Measurements from ENCODE around the gene RSPH3.
"Not testable (repeated sequence)": the region's sequence is repeated elsewhere in the genome, so short reads cannot be mapped to it uniquely, and the experiment has no call there.

Gene RSPH3

GRCh38 chr6:159033160-159034049, 33.4 kb upstream of the RSPH3 start:
- Histone ChIP-seq H3F3A (ENCODE audit: insufficient read depth, low read length) (peaks cover 14% of the 10 kb centered on the region), H3K27ac (ENCODE audit: low read depth, low read length, poor library complexity, severe bottlenecking) (peak overlapping the region; percentile 43), H3K27me3 (ENCODE audit: insufficient read depth, low read length) (no peaks in the 10 kb centered on the region), H3K9me3 (ENCODE audit: low read length) (no peaks in the 10 kb centered on the region), H3K79me2 (ENCODE audit: insufficient read depth, low read length) (no peaks in the 10 kb centered on the region), H3K4me2 (ENCODE audit: low read length) (no peak overlapping the region), H3K9me2 (ENCODE audit: low read depth, low read length) (no peaks in the 10 kb centered on the region), H3K36me3 (ENCODE audit: insufficient read depth, low read length) (peaks cover 39% of the 10 kb centered on the region), H3K9ac (ENCODE audit: low read length) (no peak overlapping the region), H4K20me1 (ENCODE audit: insufficient read depth, low read length) (no peaks in the 10 kb centered on the region), H3K4me3 (ENCODE audit: low read depth, low read length, poor library complexity, severe bottlenecking) (no peak overlapping the region), H3K4me1 (ENCODE audit: insufficient read depth, low read length, severe bottlenecking) (peaks cover 9% of the 10 kb centered on the region), H2AFZ (ENCODE audit: low read length) (no peak overlapping the region)
- TF ChIP-seq, protein P1, sequence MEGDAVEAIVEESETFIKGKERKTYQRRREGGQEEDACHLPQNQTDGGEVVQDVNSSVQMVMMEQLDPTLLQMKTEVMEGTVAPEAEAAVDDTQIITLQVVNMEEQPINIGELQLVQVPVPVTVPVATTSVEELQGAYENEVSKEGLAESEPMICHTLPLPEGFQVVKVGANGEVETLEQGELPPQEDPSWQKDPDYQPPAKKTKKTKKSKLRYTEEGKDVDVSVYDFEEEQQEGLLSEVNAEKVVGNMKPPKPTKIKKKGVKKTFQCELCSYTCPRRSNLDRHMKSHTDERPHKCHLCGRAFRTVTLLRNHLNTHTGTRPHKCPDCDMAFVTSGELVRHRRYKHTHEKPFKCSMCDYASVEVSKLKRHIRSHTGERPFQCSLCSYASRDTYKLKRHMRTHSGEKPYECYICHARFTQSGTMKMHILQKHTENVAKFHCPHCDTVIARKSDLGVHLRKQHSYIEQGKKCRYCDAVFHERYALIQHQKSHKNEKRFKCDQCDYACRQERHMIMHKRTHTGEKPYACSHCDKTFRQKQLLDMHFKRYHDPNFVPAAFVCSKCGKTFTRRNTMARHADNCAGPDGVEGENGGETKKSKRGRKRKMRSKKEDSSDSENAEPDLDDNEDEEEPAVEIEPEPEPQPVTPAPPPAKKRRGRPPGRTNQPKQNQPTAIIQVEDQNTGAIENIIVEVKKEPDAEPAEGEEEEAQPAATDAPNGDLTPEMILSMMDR (IDR thresholded peaks at IDR 0.05; ENCODE audit: low read length): no peak
- TF ChIP-seq EZH2 (IDR thresholded peaks at IDR 0.05; ENCODE audit: borderline replicate concordance, low read length): no peak

GRCh38 chr6:159031846-159032245, 31.8 kb upstream of the RSPH3 start:
- Histone ChIP-seq H3K79me2 (ENCODE audit: insufficient read depth, low read length) (no peaks in the 10 kb centered on the region), H4K20me1 (ENCODE audit: insufficient read depth, low read length) (no peaks in the 10 kb centered on the region), H3K9ac (ENCODE audit: low read length) (no peak overlapping the region), H3K4me2 (ENCODE audit: low read length) (no peak overlapping the region), H2AFZ (ENCODE audit: low read length) (no peak overlapping the region), H3K4me1 (ENCODE audit: insufficient read depth, low read length, severe bottlenecking) (no peaks in the 10 kb centered on the region), H3K9me3 (ENCODE audit: low read length) (no peaks in the 10 kb centered on the region), H3K36me3 (ENCODE audit: insufficient read depth, low read length) (peaks cover 25% of the 10 kb centered on the region), H3K27me3 (ENCODE audit: insufficient read depth, low read length) (no peaks in the 10 kb centered on the region), H3K27ac (ENCODE audit: low read depth, low read length, poor library complexity, severe bottlenecking) (no peak overlapping the region), H3F3A (ENCODE audit: insufficient read depth, low read length) (peaks cover 14% of the 10 kb centered on the region), H3K4me3 (ENCODE audit: low read depth, low read length, poor library complexity, severe bottlenecking) (no peak overlapping the region), H3K9me2 (ENCODE audit: low read depth, low read length) (no peaks in the 10 kb centered on the region)
- TF ChIP-seq, protein P1 (IDR thresholded peaks at IDR 0.05; ENCODE audit: low read length): no peak
- no peak for TF ChIP-seq EZH2 (IDR thresholded peaks at IDR 0.05; ENCODE audit: borderline replicate concordance, low read length)

GRCh38 chr6:159030168-159030567, 30.2 kb upstream of the RSPH3 start:
- no peaks in the 10 kb centered on the region for H4K20me1 ChIP-seq (ENCODE audit: insufficient read depth, low read length)
- TF ChIP-seq, protein P1 (IDR thresholded peaks at IDR 0.05; ENCODE audit: low read length): no peak
- no peak for TF ChIP-seq EZH2 (IDR thresholded peaks at IDR 0.05; ENCODE audit: borderline replicate concordance, low read length)
- H3K4me2 ChIP-seq (ENCODE audit: low read length): no peak overlapping the region
- H3K27ac ChIP-seq (ENCODE audit: low read depth, low read length, poor library complexity, severe bottlenecking): no peak overlapping the region
- no peak overlapping the region for H2AFZ ChIP-seq (ENCODE audit: low read length)
- no peaks in the 10 kb centered on the region for H3K9me3 ChIP-seq (ENCODE audit: low read length)
- no peak overlapping the region for H3K4me3 ChIP-seq (ENCODE audit: low read depth, low read length, poor library complexity, severe bottlenecking)
- H3K4me1 ChIP-seq (ENCODE audit: insufficient read depth, low read length, severe bottlenecking): no peaks in the 10 kb centered on the region
- H3F3A ChIP-seq (ENCODE audit: insufficient read depth, low read length): peaks cover 11% of the 10 kb centered on the region
- H3K9ac ChIP-seq (ENCODE audit: low read length): no peak overlapping the region
- H3K27me3 ChIP-seq (ENCODE audit: insufficient read depth, low read length): no peaks in the 10 kb centered on the region
- no peaks in the 10 kb centered on the region for H3K9me2 ChIP-seq (ENCODE audit: low read depth, low read length)
- peaks cover 8% of the 10 kb centered on the region for H3K36me3 ChIP-seq (ENCODE audit: insufficient read depth, low read length)
- no peaks in the 10 kb centered on the region for H3K79me2 ChIP-seq (ENCODE audit: insufficient read depth, low read length)

- H3K9me2 ChIP-seq (ENCODE audit: low read depth, low read length); H3K79me2 ChIP-seq (ENCODE audit: insufficient read depth, low read length); H3K27ac ChIP-seq (ENCODE audit: low read depth, low read length, poor library complexity, severe bottlenecking); H3F3A ChIP-seq (ENCODE audit: insufficient read depth, low read length); H3K4me3 ChIP-seq (ENCODE audit: low read depth, low read length, poor library complexity, severe bottlenecking); H3K4me1 ChIP-seq (ENCODE audit: insufficient read depth, low read length, severe bottlenecking); H3K4me2 ChIP-seq (ENCODE audit: low read length); H3K9ac ChIP-seq (ENCODE audit: low read length); H3K36me3 ChIP-seq (ENCODE audit: insufficient read depth, low read length); H4K20me1 ChIP-seq (ENCODE audit: insufficient read depth, low read length); H3K9me3 ChIP-seq (ENCODE audit: low read length); H2AFZ ChIP-seq (ENCODE audit: low read length); H3K27me3 ChIP-seq (ENCODE audit: insufficient read depth, low read length): not testable (repeated sequence)
Measured at GRCh38 chr6:159025224-159025623, 25.2 kb upstream of the RSPH3 start.
